GM12878 (cell line): ENCODE data around the gene PSENEN. TPM values are rescaled to one million over a fixed set of nuclear protein-coding genes. Genes with fewer than 3 reads are reported as not detected.

Experiments
- ATAC-seq: fragments of 200-7000 bp; cut with Tn5 transposase; 3 replicates; pipeline ENCODE4 v1.9.1; 2020; ENCODE audit warnings: mild to moderate bottlenecking, moderate library complexity
- BruUV-seq: library from RNA; stranded (reverse); fragments of 400-500 nt; replicated peaks from 2 replicates; lab custom pipeline; 2021; lab: Mats Ljungman, UMichigan
- CTCF ChIA-PET: fragments of 300-600 bp; sonication (Branson Sonifier 250); formaldehyde crosslinking; extraction: SDS; loops from one replicate; lab custom pipeline; 2021; ENCODE audit warnings: inconsistent platforms; lab: Yijun Ruan, JAX
- POLR2A ChIA-PET: fragments of 350-600 bp; formaldehyde crosslinking; extraction: SDS; loops from one replicate; lab custom pipeline; 2021; ENCODE audit warnings: inconsistent platforms; lab: Charles Lee
- RAD21 ChIA-PET: fragments of 300-600 bp; sonication (Branson Sonifier 250); formaldehyde crosslinking; loops from one replicate; lab custom pipeline; 2023; ENCODE audit warnings: antibody characterized with exemption; ENCODE audit not compliant: unreplicated experiment; lab: Charles Lee
- SMC1A ChIA-PET: fragments of 300-600 bp; sonication (Branson Sonifier 250); formaldehyde crosslinking; loops from one replicate; lab custom pipeline; 2023; ENCODE audit not compliant: unreplicated experiment, uncharacterized antibody; lab: Charles Lee
- DNase-seq: peaks from one replicate; pipeline ENCODE4 v3.0.0-alpha.2; 2011; ENCODE audit warnings: low read depth, low spot score
- FAIRE-seq: peaks from 3 replicates; lab custom pipeline; 2011; peaks lifted over from hg19 to GRCh38; lab: Jason Lieb, UNC
- H2AFZ ChIP-seq: 2 replicates; pipeline ENCODE4 v1.6.0; 2011; ENCODE audit warnings: low read depth, low read length, control low read depth; ENCODE audit not compliant: control insufficient read depth
- H3K27ac ChIP-seq: 2 replicates; pipeline ENCODE4 v1.5.1; 2011; ENCODE audit warnings: control low read depth; ENCODE audit not compliant: control insufficient read depth, insufficient read depth
- H3K27me3 ChIP-seq, 2 experiments: replicated peaks in 1 of 2; 2 replicates each; pipeline versions ENCODE4 v1.6.0 to v1.6.1; 2011; ENCODE audit warnings: low read length in 1 of 2; ENCODE audit not compliant: control insufficient read depth in 2 of 2, insufficient read depth in 2 of 2
- H3K36me3 ChIP-seq, 2 experiments: 2 replicates each; pipeline ENCODE4 v1.5.1; 2011; ENCODE audit warnings: low read length in 1 of 2; ENCODE audit not compliant: control insufficient read depth in 2 of 2, insufficient read depth in 2 of 2
- H3K4me1 ChIP-seq: 2 replicates; pipeline ENCODE4 v1.6.1; 2011; ENCODE audit warnings: mild to moderate bottlenecking, low read length, moderate library complexity, mixed read lengths; ENCODE audit not compliant: control insufficient read depth, insufficient read depth
- H3K4me2 ChIP-seq: 2 replicates; pipeline ENCODE4 v1.6.0; 2011; ENCODE audit warnings: control low read depth; ENCODE audit not compliant: control insufficient read depth, insufficient read depth
- H3K4me3 ChIP-seq: fragments of 200-600 bp; sonication (generic); 2 replicates; pipeline ENCODE4 v1.5.1; 2016
- H3K79me2 ChIP-seq: 2 replicates; pipeline ENCODE4 v1.6.0; 2011; ENCODE audit warnings: low read length; ENCODE audit not compliant: control insufficient read depth, insufficient read depth
- H3K9ac ChIP-seq: 2 replicates; pipeline ENCODE4 v1.8.0; 2011; ENCODE audit warnings: low read length, control low read depth, mixed read lengths; ENCODE audit not compliant: control insufficient read depth, insufficient read depth
- H3K9me3 ChIP-seq: replicated peaks from 3 replicates; pipeline ENCODE4 v1.5.1; 2011; ENCODE audit warnings: mild to moderate bottlenecking, low read length; ENCODE audit not compliant: control insufficient read depth, insufficient read depth
- H4K20me1 ChIP-seq: 2 replicates; pipeline ENCODE4 v1.6.0; 2011; ENCODE audit not compliant: control insufficient read depth, insufficient read depth
- ASH2L ChIP-seq: fragments of 300-600, 200-600 bp; sonication (generic); IDR thresholded peaks from 2 replicates; pipeline ENCODE4 v1.6.1; 2017; ENCODE audit warnings: low read depth, mild to moderate bottlenecking, borderline replicate concordance
- BCL11A ChIP-seq: IDR thresholded peaks from 2 replicates; pipeline ENCODE4 v1.6.1; 2011; ENCODE audit warnings: low read depth, low read length
- BRCA1 ChIP-seq: IDR thresholded peaks from 2 replicates; pipeline ENCODE4 v1.6.1; 2011; ENCODE audit warnings: low read depth, low read length, improper control_type of control experiment
- CEBPB ChIP-seq, 2 experiments: fragments of 150-350 bp in 1 of 2; IDR thresholded peaks; 2 replicates each; pipeline ENCODE4 v1.6.1; 2012 to 2014; ENCODE audit warnings: low read depth in 2 of 2, low read length in 2 of 2, borderline replicate concordance in 1 of 2, inconsistent platforms in 1 of 2
- DPF2 ChIP-seq: fragments of 450-650 bp; IDR thresholded peaks from 2 replicates; pipeline ENCODE4 v1.6.1; 2017; ENCODE audit warnings: mild to moderate bottlenecking
- E4F1 ChIP-seq: fragments of 450-650 bp; IDR thresholded peaks from 2 replicates; pipeline ENCODE4 v1.6.1; 2018; ENCODE audit warnings: borderline replicate concordance, mild to moderate bottlenecking; ENCODE audit not compliant: partially characterized antibody
- ESRRA ChIP-seq: IDR thresholded peaks from 2 replicates; pipeline ENCODE4 v1.6.1; 2012; ENCODE audit warnings: mild to moderate bottlenecking, low read length, improper control_type of control experiment
- ETV6 ChIP-seq, 2 experiments: fragments of 450-650 bp in 1 of 2; IDR thresholded peaks in 1 of 2; conservative IDR thresholded peaks in 1 of 2; 2 replicates each; pipeline ENCODE4 v1.6.1; 2014; ENCODE audit warnings: antibody characterized with exemption in 1 of 2, borderline replicate concordance in 1 of 2, low read depth in 1 of 2, mild to moderate bottlenecking in 1 of 2, moderate library complexity in 1 of 2
- IRF5 ChIP-seq: fragments of 450-650 bp; IDR thresholded peaks from 2 replicates; pipeline ENCODE4 v1.6.1; 2017; ENCODE audit warnings: borderline replicate concordance
- JUNB ChIP-seq: IDR thresholded peaks from 2 replicates; pipeline ENCODE4 v1.6.1; 2016; ENCODE audit warnings: antibody characterized with exemption, mild to moderate bottlenecking
- KLF5 ChIP-seq: fragments of 450-650 bp; IDR thresholded peaks from 2 replicates; pipeline ENCODE4 v1.6.1; 2014; ENCODE audit warnings: mild to moderate bottlenecking; ENCODE audit not compliant: partially characterized antibody
- NBN ChIP-seq: fragments of 450-650 bp; IDR thresholded peaks from 2 replicates; pipeline ENCODE4 v1.6.1; 2016
- NRF1 ChIP-seq: conservative IDR thresholded peaks from 2 replicates; pipeline ENCODE4 v1.6.1; 2011; ENCODE audit warnings: mild to moderate bottlenecking, low read depth, low read length, improper control_type of control experiment
- PML ChIP-seq: IDR thresholded peaks from 2 replicates; pipeline ENCODE4 v1.6.1; 2012; ENCODE audit warnings: low read length, inconsistent platforms
- POLR2A ChIP-seq: IDR thresholded peaks from 2 replicates; pipeline ENCODE4 v1.6.1; 2011; ENCODE audit warnings: low read depth, mild to moderate bottlenecking, low read length
- SREBF1 ChIP-seq: IDR thresholded peaks from 2 replicates; pipeline ENCODE4 v1.6.1; 2012; ENCODE audit warnings: mild to moderate bottlenecking, low read length
- STAT1 ChIP-seq: fragments of 450-650 bp; conservative IDR thresholded peaks from 2 replicates; pipeline ENCODE4 v1.6.1; 2014; ENCODE audit warnings: antibody characterized with exemption, mild to moderate bottlenecking
- TARDBP ChIP-seq: IDR thresholded peaks from 2 replicates; pipeline ENCODE4 v1.6.1; 2016; ENCODE audit warnings: borderline replicate concordance
- TCF7 ChIP-seq: IDR thresholded peaks from 2 replicates; pipeline ENCODE4 v1.6.1; 2014; ENCODE audit warnings: antibody characterized with exemption, borderline replicate concordance
- ZNF274 ChIP-seq: IDR thresholded peaks from one replicate; pipeline ENCODE4 v1.8.0; 2011; ENCODE audit not compliant: insufficient read length, insufficient read depth
- WGBS: methylation state at CpG from one replicate; pipeline ENCODE4 v1.1.6; 2016; ENCODE audit warnings: low lambda C conversion rate; ENCODE audit not compliant: insufficient replicate concordance, insufficient coverage; ENCODE audit errors: missing lambda C conversion rate; 5-methylcytosine and 5-hydroxymethylcytosine counted together
- in situ Hi-C: fragments of 300-500 bp; cut with MboI; formaldehyde crosslinking; loops from 9 replicates; pipeline ENCODE4 v1.14.3; 2018; ENCODE audit warnings: mixed read lengths
- intact Hi-C: fragments of 100-400 bp; cut with micrococcal nuclease; formaldehyde crosslinking; loops from one replicate; pipeline ENCODE4 v1.14.2; 2022; ENCODE audit not compliant: unreplicated experiment
- polyA plus RNA-seq, 11 experiments: library from polyadenylated mRNA; depleted of rRNA in 4 of 11; unstranded in 6 of 11; stranded (reverse) in 5 of 11; fragments of >200 nt; fragmentation: Nextera tagmentation in 4 of 11; fragmentation: Illumina TruSeq in 1 of 11; extraction: Ambion mirVana in 4 of 11; extraction: Trizol in 1 of 11; gene quantifications; 1 replicate in 1 of 11; 2 replicates in 10 of 11; pipeline versions ENCODE4 v1.2.1 to v1.2.3, GENCODE V29; 2011 to 2016; ENCODE audit warnings: inconsistent platforms in 2 of 11, missing spikeins in 2 of 11, low read depth in 1 of 11
- total RNA-seq, 4 experiments: library from RNA; depleted of rRNA in 3 of 4; stranded (reverse); fragments of >200 nt in 3 of 4; fragmentation: Illumina TruSeq in 1 of 4; extraction: Trizol in 1 of 4; gene quantifications; 2 replicates each; pipeline versions ENCODE4 v1.2.1 to v1.2.3, GENCODE V29; 2013 to 2021

Gene PSENEN
- total and polyA plus RNA-seq, 10 of the 15 experiments (the other 5 are each of a cell fraction or from before 2014, with no cell fraction given): 14.4 to 178 (median 43.5) TPM

- no peak for ATAC-seq
- H3K9ac ChIP-seq: no peak overlapping the region
Measured at GRCh38 chr19:35781650-35782049, 36.2 kb downstream of the PSENEN start.

GRCh38 chr19:35782589-35782988, 37.1 kb downstream of the PSENEN start:
- CTCF ChIA-PET: no interaction called here
- RAD21 ChIA-PET: no interaction called here
- no peak for FAIRE-seq
- TF ChIP-seq E4F1 (no peak), ZNF274 (no peak), SREBF1 (no peak), TARDBP (no peak), IRF5 (no peak), STAT1 (no peak), POLR2A (no peak)

More at GRCh38 chr19:35781650-35782049, 36.2 kb downstream of the PSENEN start:
- no peak overlapping the region for H3K4me3 ChIP-seq
- CTCF ChIA-PET: no interaction called here
- DNase-seq: no peak
- H4K20me1 ChIP-seq: no peaks in the 10 kb centered on the region
- intact Hi-C loops (no loop called here), in situ Hi-C loops (no loop called here)
- RAD21 ChIA-PET: no interaction called here
- H3K9me3 ChIP-seq: no peaks in the 10 kb centered on the region
- H3K27ac ChIP-seq: no peak overlapping the region
- no peak for FAIRE-seq
- H3K4me2 ChIP-seq: no peak overlapping the region
- TF ChIP-seq DPF2: no peak
- no peak for TF ChIP-seq KLF5
- TF ChIP-seq ASH2L: no peak
- TF ChIP-seq CEBPB (IDR thresholded peaks at IDR 0.05; ENCODE audit: borderline replicate concordance in 1 of 2, low read depth in 2 of 2, low read length in 2 of 2): no peak
- no peak for TF ChIP-seq NBN
- no peak for TF ChIP-seq JUNB
- no peak for TF ChIP-seq BCL11A
- TF ChIP-seq ESRRA: no peak
- no peak for TF ChIP-seq TARDBP
- no peak for TF ChIP-seq PML
- TF ChIP-seq ETV6 (conservative IDR thresholded peaks at IDR 0.05 in 1 of 2, IDR thresholded peaks at IDR 0.05 in 1 of 2; ENCODE audit: borderline replicate concordance in 1 of 2, low read depth in 1 of 2): no peak
- no peak for TF ChIP-seq BRCA1
- TF ChIP-seq SREBF1: no peak
- TF ChIP-seq TCF7: no peak
- TF ChIP-seq NRF1: no peak
- H3K27me3 ChIP-seq: no peaks in the 10 kb centered on the region
- BruUV-seq: no TSS peak
- WGBS: 91% methylated on average over 9 of the region's 9 CpGs
- no peaks in the 10 kb centered on the region for H3K79me2 ChIP-seq
- SMC1A ChIA-PET: no interaction called here
- POLR2A ChIA-PET: no interaction called here
- H3K36me3 ChIP-seq: no peaks in the 10 kb centered on the region; a peak in 1 of 4 replicates
- H3K4me1 ChIP-seq: no peaks in the 10 kb centered on the region
- no peak overlapping the region for H2AFZ ChIP-seq

More at GRCh38 chr19:35782589-35782988, 37.1 kb downstream of the PSENEN start:
- POLR2A ChIA-PET: no interaction called here
- Histone ChIP-seq H3K27ac (no peak overlapping the region), H3K9me3 (no peaks in the 10 kb centered on the region), H2AFZ (no peak overlapping the region), H3K9ac (no peak overlapping the region), H3K36me3 (no peaks in the 10 kb centered on the region; a peak in 1 of 4 replicates), H3K79me2 (no peaks in the 10 kb centered on the region), H3K4me1 (no peaks in the 10 kb centered on the region), H3K27me3 (no peaks in the 10 kb centered on the region), H3K4me2 (no peak overlapping the region), H3K4me3 (no peak overlapping the region), H4K20me1 (no peaks in the 10 kb centered on the region)
- no peak for ATAC-seq
- intact Hi-C loops (no loop called here), in situ Hi-C loops (no loop called here)
- BruUV-seq: no TSS peak
- 81% methylated on average over 11 of the region's 12 CpGs for WGBS
- DNase-seq: no peak
- SMC1A ChIA-PET: no interaction called here
